CMK (cell line): ENCODE data around the gene PSPH.
"Not testable (repeated sequence)": the region's sequence is repeated elsewhere in the genome, so short reads cannot be mapped to it uniquely, and the experiment has no call there.

Experiments
- DNase-seq: peaks from one replicate; pipeline ENCODE4 v3.0.0-alpha.2; 2010; ENCODE audit warnings: low read depth

Gene PSPH

DNA sequence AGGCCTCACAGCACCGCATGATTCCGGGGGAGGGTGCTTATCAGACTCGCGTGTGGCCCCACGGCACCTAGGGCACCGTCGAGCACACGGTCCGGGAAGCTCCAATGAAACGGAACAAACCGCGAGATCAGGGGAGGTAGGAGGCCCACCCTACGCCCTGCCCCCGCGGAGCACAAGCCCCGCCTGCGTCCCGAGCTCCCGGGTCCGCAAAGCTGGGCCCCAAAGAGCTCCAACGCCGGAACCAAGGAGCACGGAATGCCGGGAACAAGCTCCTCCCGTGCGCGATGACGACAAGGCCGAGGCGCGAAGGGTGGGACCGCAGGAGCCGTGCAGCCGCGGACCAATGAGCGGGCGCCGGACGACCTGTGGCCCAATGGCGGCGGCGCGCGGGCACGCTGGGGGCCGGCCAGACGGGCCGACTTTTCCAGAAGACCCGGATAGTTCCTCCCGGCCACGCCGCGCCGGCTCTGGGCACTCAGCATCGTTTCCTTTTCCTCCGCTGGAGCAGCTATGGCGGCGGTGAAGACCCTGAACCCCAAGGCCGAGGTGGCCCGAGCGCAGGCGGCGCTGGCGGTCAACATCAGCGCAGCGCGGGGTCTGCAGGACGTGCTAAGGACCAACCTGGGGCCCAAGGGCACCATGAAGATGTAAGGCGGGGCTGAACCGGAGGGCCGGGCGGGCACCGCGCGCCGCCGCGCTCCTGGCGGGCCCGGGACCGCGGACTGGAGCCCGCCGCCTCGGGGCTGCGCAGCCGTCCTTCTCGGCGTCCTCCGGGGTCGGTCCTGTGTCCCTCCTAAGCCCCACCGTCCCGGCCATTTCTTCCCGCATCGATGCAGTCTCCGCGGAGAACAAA lies at the start of gene PSPH, which contains the start of gene CCT6A:
Gene PSPH (minus strand): TSS at position 106 of the 853 bp plus-strand sequence. CDS start 30,232 bp downstream, outside the sequence.
Gene CCT6A (plus strand): TSS at position 427 of the 853 bp plus-strand sequence. CDS start 84 bp downstream, at position 511.
- peak; percentile 82 for DNase-seq

DNA sequence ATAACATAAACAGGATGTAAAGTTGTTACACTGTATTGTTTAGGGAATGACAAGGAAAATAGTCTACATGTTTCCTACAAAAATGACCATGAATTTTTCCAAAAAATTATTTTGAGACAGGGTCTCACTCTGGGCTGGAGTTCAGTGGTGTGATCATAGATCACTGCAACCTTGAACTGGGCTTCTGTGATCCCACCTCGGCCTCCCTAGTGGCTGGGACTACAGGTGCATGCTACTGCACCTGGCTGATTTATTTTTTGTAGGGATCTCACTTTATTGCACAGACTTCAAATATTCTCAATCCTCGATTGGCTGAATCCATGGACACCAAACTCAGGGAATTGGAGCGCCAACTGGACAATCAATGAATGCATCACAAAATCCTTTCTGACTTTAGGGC lies 48.4 kb upstream of the PSPH start:
- DNase-seq = no peak

DNA sequence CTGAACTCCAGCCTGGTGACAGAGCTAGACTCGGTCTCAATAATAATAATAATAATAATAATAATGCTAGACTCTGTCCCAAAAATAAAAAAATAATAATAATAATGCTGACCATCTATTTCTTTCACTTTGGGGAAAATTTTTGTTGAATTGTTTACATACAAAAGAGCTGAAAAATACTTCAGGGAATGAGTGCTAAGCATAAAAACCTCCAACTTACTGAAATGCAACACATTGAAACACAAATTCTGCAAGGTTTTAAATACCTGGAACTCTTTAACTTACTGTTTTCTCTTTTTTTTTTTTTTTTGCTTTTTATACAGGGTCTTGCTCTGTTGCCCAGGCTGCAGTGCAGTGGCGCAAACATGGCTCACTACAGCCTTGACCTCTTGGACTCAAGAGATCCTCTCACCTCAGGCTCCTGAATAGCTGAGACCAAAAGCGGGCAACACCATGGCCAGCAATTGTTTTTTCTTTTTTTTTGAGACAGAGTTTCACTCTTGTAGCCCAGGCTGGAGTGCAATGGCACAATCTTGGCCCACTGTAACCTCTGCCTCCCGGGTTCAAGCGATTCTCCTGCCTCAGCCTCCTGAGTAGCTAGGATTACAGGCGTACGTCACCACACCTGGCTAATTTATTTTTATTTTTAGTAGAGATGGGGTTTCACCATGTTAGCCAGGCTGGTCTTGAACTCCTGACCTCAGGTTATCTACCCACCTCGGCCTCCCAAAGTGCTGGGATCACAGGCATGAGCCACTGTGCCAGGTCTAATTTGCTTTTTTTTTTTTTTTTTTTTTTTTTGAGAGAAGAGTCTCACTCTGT lies 47.2 kb upstream of the PSPH start:
- DNase-seq = not testable (repeated sequence)

DNA sequence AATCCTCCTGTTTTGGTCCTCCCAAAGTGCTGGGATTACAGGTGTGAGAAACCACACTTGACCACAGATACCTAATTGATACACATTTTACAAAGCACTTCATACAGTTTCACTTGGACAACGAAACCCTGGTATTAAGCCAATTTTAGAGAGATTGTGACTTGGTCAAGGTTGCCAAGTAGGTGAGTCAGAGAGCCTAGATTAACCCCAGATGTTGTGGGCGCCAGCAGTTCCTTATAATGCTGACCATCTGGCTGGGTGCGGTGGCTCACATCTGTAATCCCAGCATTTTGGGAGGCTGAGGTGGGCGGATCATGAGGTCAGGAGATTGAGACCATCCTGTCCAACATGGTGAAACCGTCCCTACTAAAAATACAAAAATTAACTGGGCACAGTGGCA lies 46.5 kb upstream of the PSPH start:
- DNase-seq = no peak

DNA sequence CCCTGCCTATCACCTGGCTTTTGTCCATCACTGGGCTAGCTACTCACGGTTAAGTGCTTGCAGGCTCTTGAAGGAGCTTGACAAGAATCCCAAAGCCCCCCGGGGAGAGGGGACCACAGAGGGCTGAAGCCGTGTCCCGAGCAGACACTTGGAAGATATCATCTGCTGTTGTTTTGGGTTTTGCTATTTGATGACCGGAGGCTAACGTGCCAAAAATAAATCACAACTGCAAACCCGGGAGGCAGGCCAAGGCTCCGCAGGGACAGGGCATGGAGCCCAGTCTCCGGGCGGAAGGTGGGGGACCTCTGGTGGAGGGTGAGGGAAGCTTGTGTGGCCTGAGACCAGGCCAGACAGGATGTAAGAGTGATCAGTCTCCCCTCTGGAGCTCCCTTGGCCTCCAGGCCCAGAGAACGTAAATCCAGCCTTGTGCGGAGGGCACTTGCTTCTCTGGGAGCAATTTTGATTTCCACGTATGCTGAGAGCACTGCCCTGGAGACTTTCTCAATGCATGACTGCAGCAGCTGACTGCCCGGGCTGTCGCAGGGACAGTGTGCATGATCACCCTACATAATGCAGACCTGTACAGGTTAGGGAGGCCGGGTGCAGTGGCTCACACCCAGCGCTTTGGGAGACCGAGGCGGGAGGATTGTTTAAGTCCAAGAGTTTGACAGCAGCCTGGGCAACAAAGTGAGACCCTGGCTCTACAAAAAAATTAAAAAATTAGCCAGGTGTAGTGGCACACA lies 41.7 kb upstream of the PSPH start, which contains the start of gene PHKG1:
Gene PHKG1 (minus strand): TSS at position 164 of the 743 bp plus-strand sequence. CDS start 4,011 bp downstream, outside the sequence.
- DNase-seq = no peak

DNA sequence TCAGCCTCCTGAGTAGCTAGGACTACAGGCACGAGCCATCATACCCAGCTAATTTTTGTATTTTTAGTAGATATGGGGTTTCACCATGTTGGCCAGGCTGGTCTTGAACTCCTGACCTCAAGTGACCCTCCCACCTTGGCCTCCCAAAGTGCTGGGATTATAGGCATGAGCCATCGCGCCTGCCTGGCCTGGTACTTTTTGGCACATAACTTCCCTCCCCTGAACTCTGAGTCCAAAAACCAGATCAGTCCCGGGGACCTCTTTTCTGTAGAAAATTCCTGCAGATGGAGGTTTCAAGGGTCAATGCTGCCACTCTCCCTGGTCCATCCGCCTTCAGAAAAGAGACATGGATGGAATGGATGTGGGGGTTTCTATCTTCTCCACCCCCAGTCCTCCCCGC lies 41.1 kb upstream of the PSPH start:
- not testable (repeated sequence) for DNase-seq

DNA sequence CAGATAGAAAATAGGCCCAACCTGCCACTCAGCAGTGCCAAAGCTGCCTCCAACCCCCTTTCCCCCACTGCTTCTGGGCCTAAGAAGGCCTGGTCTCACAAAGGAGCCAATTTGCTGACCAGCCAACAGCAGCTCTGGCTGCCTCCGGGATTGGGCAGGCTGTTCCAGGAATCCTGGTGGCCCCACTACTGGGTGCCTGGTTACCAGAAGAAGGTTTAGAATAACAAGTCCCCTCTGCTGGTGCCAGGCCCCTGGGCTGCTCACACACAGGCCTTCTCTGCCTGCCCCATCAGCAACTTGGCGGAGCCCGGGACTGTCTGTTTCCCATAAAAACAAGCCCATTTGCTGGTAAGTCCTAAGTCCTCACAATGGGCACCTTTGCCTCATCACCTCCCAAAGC lies 40.3 kb upstream of the PSPH start:
- no peak for DNase-seq

DNA sequence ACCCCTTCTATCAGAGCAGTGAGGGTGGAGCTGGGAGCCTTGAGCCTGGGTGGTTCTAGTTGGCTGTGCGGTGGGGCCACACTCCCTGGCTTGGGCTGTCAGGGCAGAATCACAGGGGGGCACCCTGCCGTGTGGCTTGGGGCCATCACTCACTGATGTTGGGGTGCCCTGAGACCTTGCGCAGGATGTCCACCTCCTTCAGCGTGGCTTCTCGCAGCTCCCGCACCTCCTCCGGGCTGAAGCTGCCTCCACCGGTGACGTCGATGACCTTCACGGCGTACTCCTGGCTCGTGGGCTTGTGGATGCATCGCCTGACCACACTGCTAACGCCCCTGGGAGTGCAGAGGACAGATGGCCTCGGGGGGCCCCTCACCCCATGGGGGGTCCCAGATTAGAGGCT lies 36.2 kb upstream of the PSPH start:
- DNase-seq = no peak

DNA sequence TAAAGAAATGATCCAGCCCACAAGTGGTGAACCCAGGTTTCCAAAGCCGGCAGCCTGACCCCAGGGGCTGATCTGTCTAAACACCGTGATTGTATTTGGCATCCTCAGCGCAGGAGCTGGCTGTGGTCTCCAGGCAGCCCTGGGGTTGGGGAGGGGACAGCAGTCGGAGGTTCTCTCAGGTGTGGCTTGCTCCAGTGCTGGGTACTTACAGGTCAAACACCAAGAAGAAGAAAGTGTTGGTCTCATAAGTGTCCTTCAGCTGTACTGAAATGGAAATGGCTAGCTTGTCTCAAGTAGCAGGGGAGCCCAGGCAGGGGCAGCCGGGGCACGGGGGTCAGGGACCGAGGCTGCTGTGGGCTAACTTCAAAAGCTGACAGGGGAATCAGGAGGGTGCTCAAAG lies 35.5 kb upstream of the PSPH start:
- no peak for DNase-seq

DNA sequence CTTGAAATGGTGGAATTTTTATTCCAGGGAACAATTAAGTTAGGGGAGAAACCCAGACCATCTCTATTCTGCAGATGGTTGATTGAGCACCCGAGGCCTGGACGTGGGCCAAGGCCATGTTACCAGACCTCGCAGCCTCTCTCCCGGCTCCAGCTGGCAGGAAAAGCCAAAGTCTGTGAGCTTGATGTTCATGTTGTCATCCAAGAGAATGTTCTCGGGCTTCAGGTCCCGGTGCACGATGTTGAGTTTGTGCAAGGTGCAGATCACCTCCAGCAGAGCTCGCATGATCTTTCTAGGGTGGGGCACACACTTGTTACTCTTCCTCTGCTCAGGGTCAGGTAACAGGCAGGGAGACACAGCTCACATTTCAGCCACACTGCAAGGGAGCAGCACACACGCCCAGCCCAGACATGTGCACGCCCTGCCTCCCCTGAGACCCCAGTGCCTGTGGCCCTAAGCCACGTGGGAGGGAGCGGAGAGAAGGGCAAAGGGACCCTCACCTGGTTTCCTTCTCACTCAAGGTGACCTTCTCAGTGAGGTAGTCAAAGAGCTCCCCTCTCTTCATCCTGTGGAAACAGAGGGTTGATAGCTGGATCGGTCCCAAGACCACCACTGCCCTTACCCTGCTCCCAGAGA lies 32.0 kb upstream of the PSPH start:
- no peak for DNase-seq

DNA sequence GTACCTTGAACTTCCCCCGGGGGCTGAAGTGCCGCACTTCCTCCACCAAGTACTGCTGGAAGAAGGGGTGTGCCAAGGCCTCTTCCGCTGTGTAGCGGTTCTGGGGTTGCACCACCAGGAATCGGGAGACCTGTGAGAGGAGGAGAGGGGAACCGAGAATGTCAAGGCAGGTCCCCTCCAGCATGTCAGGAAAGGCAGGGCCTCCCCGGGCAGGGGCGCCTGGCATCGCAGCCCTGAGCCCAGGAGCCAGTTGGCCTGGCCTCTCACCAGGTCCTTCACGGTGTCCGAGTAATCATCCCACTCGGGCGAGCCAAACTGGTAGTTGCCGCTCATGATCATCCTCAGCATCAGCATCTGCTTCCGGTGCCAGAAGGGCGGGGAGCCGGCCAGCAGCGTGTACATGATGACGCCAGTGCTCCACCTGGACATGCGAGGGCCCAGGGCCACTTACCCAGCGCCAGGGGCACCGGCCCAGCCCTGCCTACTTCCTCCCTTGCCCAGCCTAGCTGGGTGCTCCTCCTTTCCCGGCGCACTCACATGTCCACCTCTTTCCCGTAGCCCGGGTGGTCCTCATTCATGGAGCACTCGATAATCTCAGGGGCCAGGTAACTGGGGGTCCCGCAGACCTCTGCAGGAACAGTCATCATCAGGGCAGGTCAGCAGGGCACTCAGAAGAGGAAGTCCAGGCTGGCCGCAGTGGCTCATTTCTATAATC lies 30.5 kb upstream of the PSPH start:
- DNase-seq = no peak

DNA sequence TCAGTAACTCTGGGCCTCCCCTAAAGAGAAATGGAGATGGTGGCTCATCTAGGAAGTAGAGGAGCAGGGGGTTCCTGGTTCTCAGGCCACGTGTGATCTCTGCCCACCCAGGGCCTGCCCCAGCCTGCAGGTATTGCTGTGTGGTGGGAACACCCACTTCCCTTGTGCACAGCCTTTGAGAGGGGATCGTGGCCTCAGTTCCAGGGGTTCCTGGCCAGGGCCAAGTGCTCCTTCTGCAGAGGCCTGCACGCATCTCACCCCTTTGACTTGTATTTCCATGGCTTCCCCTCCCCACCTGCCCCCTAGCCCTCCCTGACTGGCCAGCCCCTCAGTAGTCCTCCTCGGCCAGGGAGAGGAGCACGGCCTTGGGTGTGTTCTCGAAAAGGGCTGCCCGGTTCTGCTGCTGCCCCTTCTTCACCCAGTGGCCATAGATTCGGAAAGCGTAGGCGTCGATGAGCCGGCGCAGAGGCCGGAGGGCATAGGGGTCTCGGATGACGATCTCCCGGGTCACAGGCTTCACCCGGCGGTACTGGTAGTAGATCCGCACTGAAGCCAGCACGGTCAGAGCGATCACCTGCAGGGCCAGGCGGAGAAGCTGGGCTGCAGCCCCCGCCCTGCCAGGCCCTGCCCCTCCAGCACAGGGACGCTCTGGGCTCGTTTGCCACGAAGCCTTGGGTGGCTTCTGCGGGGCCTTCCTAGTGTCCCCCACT lies 29.6 kb upstream of the PSPH start:
- not testable (repeated sequence) for DNase-seq

DNA sequence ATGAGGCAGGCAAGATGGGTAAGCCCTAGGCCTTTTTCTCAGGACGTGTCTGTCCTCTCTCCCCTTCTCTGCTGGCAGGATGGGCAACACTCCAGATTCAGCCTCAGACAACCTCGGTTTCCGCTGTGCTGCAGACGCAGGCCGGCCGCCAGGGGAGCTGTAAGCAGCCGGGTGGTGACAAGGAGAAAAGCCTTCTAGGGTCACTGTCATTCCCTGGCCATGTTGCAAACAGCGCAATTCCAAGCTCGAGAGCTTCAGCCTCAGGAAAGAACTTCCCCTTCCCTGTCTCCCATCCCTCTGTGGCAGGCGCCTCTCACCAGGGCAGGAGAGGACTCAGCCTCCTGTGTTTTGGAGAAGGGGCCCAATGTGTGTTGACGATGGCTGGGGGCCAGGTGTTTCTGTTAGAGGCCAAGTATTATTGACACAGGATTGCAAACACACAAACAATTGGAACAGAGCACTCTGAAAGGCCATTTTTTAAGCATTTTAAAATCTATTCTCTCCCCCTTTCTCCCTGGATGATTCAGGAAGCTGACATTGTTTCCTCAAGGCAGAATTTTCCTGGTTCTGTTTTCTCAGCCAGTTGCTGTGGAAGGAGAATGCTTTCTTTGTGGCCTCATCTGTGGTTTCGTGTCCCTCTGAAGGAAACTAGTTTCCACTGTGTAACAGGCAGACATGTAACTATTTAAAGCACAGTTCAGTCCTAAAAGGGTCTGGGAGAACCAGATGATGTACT lies 28.4 kb upstream of the PSPH start:
- no peak for DNase-seq

DNA sequence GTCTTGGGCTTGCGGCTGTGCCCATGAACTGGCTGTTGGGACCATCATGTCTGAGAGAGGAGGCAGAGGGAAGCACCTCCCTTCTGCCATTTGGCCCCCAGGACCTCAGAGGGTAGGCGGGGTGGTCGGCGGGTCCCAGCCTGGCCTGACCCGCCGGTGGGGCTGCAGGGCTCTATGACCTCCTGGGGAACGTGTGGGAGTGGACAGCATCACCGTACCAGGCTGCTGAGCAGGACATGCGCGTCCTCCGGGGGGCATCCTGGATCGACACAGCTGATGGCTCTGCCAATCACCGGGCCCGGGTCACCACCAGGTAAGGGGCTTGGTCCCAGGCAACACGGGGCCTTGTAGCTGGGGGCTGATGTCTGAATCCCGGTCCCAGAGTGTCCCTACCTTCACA lies 27.0 kb upstream of the PSPH start:
- no peak for DNase-seq

DNA sequence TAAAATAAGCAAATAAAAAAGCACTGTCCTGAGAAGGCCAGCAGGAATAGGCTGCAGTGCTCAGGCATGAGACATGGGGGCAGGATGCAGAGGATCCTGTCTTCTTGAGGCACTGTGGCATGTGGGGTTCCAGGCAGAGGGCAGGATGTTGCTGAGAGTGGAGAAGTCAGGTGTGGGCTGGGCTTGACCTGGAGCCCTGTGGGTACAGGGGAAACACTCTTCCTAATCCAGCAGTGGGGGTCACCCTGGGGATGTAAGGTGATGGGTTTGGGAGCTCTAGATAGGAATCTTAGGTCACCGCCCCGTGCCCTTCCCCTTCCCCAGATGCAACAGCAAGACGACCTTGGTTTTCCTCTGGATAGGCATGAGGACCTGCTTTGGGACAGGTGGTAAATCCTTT lies 26.4 kb upstream of the PSPH start:
- DNase-seq = no peak

DNA sequence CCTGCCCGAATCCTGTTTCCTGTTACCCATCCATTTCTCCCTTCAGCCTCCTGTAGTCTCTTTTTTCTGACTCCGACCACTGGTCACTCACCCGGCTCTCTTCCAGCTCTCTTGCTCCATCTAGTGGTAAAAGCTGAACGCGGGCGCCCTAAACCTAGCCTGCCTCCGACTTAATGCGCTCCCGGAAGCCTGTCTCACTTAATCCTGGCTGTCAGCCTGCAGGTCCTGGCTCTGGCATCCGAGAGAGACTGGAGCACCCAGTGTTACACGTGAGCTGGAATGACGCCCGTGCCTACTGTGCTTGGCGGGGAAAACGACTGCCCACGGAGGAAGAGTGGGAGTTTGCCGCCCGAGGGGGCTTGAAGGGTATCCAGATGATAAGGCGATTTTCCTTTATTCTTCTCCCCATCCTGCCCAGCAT lies 23.1 kb upstream of the PSPH start:
- no peak for DNase-seq

DNA sequence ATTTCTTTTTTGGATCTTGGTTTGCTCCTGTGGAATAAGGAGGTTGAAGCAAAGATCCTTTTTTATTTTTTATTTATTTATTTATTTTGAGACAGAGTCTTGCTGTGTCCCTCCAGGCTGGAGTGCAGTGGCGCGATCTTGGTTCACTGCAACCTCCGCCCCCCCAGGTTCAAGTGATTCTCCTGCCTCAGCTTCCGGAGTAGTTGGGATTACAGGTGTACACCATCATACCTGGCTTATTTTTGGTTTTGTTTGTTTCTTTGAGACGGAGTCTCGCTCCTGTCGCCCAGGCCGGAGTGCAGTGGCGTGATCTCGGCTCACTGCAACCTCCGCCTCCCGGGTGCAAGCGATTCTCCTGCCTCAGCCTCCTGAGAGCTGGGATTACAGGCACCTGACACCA lies 15.1 kb upstream of the PSPH start:
- DNase-seq = not testable (repeated sequence)

DNA sequence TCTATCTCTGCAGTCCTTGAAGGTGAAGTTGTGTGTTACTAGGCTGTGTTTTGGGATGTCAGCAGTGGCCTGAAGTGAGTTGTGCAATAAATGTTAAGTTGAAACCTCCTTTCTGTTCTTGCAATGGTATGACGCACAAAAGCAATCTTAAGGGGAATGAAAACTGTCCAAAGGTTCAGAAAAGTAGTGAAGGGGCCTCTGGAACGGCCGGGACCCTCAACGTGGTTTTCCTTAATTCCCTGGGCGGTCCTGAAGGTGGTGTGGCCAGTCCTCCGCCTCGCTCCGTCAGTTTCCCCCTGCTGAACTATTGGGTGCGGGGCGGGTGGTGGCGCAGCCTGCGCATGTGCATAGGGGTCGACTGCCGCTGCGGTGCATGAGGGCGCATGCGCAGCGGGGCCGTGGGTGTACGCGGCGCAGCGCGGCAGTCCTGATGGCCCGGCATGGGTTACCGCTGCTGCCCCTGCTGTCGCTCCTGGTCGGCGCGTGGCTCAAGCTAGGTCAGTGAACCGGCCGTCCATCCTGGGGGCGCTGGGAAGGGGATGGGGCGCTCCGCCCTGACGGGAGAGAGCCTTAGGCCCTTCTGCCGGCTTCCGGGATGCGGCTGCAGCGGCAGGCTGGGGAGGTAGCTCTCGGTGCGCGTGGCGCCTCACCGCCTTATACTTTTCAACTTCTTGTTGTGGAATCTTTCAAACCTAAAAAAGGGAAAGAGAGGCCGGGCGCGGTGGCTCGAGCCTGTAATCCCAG lies 12.8 kb upstream of the PSPH start, which contains the start of gene SUMF2:
Gene SUMF2 (plus strand): TSS at position 405 of the 744 bp plus-strand sequence. CDS start 26 bp downstream, at position 431.
- peak; percentile 74 for DNase-seq

DNA sequence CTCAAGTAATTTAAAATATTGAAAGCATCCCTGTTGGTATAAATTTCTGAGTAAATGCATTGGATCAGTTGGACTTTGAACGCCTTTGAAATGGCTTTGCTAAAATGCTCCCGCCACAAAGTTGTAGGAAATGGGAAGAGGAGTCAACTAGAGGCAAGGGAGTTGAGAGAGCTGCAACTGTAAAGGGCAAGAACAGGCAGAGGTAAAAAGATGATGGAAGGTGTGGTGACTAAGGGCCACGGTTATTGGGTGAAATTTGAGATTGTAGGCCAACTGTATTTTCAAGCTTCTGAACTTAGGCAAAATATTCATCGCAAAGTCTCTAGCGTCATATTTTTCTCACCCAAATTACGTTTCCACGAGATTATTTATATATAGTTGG lies 12.2 kb upstream of the PSPH start:
- no peak for DNase-seq
